Measurements from ENCODE around the gene RYR2.
"Not testable (repeated sequence)": the region's sequence is repeated elsewhere in the genome, so short reads cannot be mapped to it uniquely, and the experiment has no call there.

The RYR2 gene

GRCh38 chr1:237279629-237280028 is 237.6 kb downstream of the RYR2 start:
- no peak for DNase-seq

- no peak for DNase-seq
Measured at GRCh38 chr1:237281481-237281880, 239.5 kb downstream of the RYR2 start.

- DNase-seq = no peak
Measured at GRCh38 chr1:237282208-237282783, 240.3 kb downstream of the RYR2 start.

GRCh38 chr1:237287876-237288521 is 246.0 kb downstream of the RYR2 start:
- DNase-seq = no peak

- no peak for DNase-seq
Measured at GRCh38 chr1:237293804-237294203, 251.8 kb downstream of the RYR2 start.

- no peak for DNase-seq
Measured at GRCh38 chr1:237296861-237297260, 254.9 kb downstream of the RYR2 start.

GRCh38 chr1:237300642-237301041 is 258.7 kb downstream of the RYR2 start:
- DNase-seq = no peak

GRCh38 chr1:237303929-237304328 is 261.9 kb downstream of the RYR2 start:
- no peak for DNase-seq

GRCh38 chr1:237306726-237307125 is 264.7 kb downstream of the RYR2 start:
- DNase-seq = no peak

GRCh38 chr1:237309595-237310118 is 267.7 kb downstream of the RYR2 start:
- DNase-seq = no peak

GRCh38 chr1:237316352-237316751 is 274.4 kb downstream of the RYR2 start:
- no peak for DNase-seq

- no peak for DNase-seq
Measured at GRCh38 chr1:237318748-237319147, 276.8 kb downstream of the RYR2 start.

- DNase-seq = no peak
Measured at GRCh38 chr1:237320890-237321289, 278.9 kb downstream of the RYR2 start.

- no peak for DNase-seq
Measured at GRCh38 chr1:237324226-237324625, 282.2 kb downstream of the RYR2 start.

GRCh38 chr1:237327061-237327460 is 285.1 kb downstream of the RYR2 start:
- DNase-seq = no peak

- DNase-seq = no peak
Measured at GRCh38 chr1:237340892-237341291, 298.9 kb downstream of the RYR2 start.

GRCh38 chr1:237341391-237341790 is 299.4 kb downstream of the RYR2 start:
- no peak for DNase-seq

GRCh38 chr1:237342730-237343129 is 300.7 kb downstream of the RYR2 start:
- no peak for DNase-seq

GRCh38 chr1:237352747-237353146 is 310.8 kb downstream of the RYR2 start:
- no peak for DNase-seq

- DNase-seq = no peak
Measured at GRCh38 chr1:237353918-237354317, 311.9 kb downstream of the RYR2 start.

GRCh38 chr1:237355022-237355421 is 313.0 kb downstream of the RYR2 start:
- DNase-seq = no peak

- DNase-seq = no peak
Measured at GRCh38 chr1:237358555-237358954, 316.6 kb downstream of the RYR2 start.

- DNase-seq = no peak
Measured at GRCh38 chr1:237367758-237368157, 325.8 kb downstream of the RYR2 start.

GRCh38 chr1:237371477-237371876 is 329.5 kb downstream of the RYR2 start:
- not testable (repeated sequence) for DNase-seq

GRCh38 chr1:237383791-237384190 is 341.8 kb downstream of the RYR2 start:
- DNase-seq = no peak

Data from NCI-H2081 treated with DMSO at 0.1 percent for 48 hours (cell line).